Hepatocyte (in vitro differentiated cells): ENCODE results near the gene TMEM143. TPM values are rescaled to one million over a fixed set of nuclear protein-coding genes. Genes with fewer than 3 reads are reported as not detected.

Experiments
- DNase-seq: peaks from one replicate; pipeline ENCODE4 v3.0.0-alpha.2; 2016; ENCODE audit warnings: low spot score
- H2AFZ ChIP-seq: fragments of 200-600 bp; sonication (generic); 2 replicates; pipeline ENCODE4 v1.6.0; 2016; ENCODE audit warnings: antibody characterized with exemption, mild to moderate bottlenecking
- H3K27ac ChIP-seq: fragments of 200-600 bp; sonication (generic); 2 replicates; pipeline ENCODE4 v1.5.1; 2016; ENCODE audit warnings: mild to moderate bottlenecking
- H3K27me3 ChIP-seq: fragments of 200-600 bp; sonication (generic); 2 replicates; pipeline ENCODE4 v1.6.1; 2016
- H3K36me3 ChIP-seq: fragments of 200-600 bp; sonication (generic); replicated peaks from 2 replicates; pipeline ENCODE4 v1.5.1; 2016; ENCODE audit warnings: low read depth; ENCODE audit not compliant: insufficient read depth
- H3K4me1 ChIP-seq: fragments of 200-600 bp; sonication (generic); 2 replicates; pipeline ENCODE4 v1.5.1; 2016; ENCODE audit warnings: mild to moderate bottlenecking, moderate library complexity; ENCODE audit not compliant: insufficient read depth
- H3K4me2 ChIP-seq: fragments of 200-600 bp; sonication (generic); 2 replicates; pipeline ENCODE4 v1.6.0; 2016
- H3K4me3 ChIP-seq: fragments of 200-600 bp; sonication (generic); 2 replicates; pipeline ENCODE4 v1.5.1; 2016; ENCODE audit warnings: mild to moderate bottlenecking
- H3K79me2 ChIP-seq: fragments of 200-600 bp; sonication (generic); 2 replicates; pipeline ENCODE4 v1.6.0; 2017; ENCODE audit warnings: mild to moderate bottlenecking
- H3K9me2 ChIP-seq: fragments of 200-600 bp; sonication (generic); replicated peaks from 2 replicates; pipeline ENCODE4 v1.6.0; 2017; ENCODE audit warnings: mild to moderate bottlenecking; ENCODE audit not compliant: insufficient read depth
- H3K9me3 ChIP-seq: fragments of 200-600 bp; sonication (generic); 2 replicates; pipeline ENCODE4 v1.5.1; 2016; ENCODE audit warnings: low read depth, mild to moderate bottlenecking
- H4K20me1 ChIP-seq: fragments of 200-600 bp; sonication (generic); 2 replicates; pipeline ENCODE4 v1.6.0; 2016; ENCODE audit warnings: mild to moderate bottlenecking; ENCODE audit not compliant: insufficient read depth, poor library complexity, severe bottlenecking
- EZH2 ChIP-seq: fragments of 200-600 bp; sonication (generic); IDR thresholded peaks from 2 replicates; pipeline ENCODE4 v1.6.1; 2016; ENCODE audit warnings: antibody characterized with exemption, mild to moderate bottlenecking, borderline replicate concordance
- EZH2phosphoT487 ChIP-seq: fragments of 200-600 bp; sonication (generic); IDR thresholded peaks from one replicate; pipeline ENCODE4 v1.6.1; 2018; ENCODE audit warnings: antibody characterized with exemption, mild to moderate bottlenecking, low read depth, moderate library complexity; ENCODE audit not compliant: unreplicated experiment, severe bottlenecking
- WGBS: methylation state at CpG from one replicate; pipeline ENCODE4 v1.1.6; 2016; ENCODE audit warnings: low lambda C conversion rate; ENCODE audit errors: missing lambda C conversion rate; 5-methylcytosine and 5-hydroxymethylcytosine counted together
- polyA plus RNA-seq: library from polyadenylated mRNA; unstranded; fragments of >200 nt; fragmentation: Nextera tagmentation; extraction: Ambion mirVana; gene quantifications from 2 replicates; pipeline ENCODE4 v1.2.1, GENCODE V29; 2016
- total RNA-seq: library from RNA; depleted of rRNA; stranded (reverse); fragments of >200 nt; gene quantifications from 2 replicates; pipeline ENCODE4 v1.2.3, GENCODE V29; 2014
- TF ChIP-seq, protein P1 (sequence below): fragments of 200-600 bp; sonication (generic); IDR thresholded peaks from 2 replicates; pipeline ENCODE4 v1.5.1; 2016; ENCODE audit warnings: antibody characterized with exemption, mild to moderate bottlenecking; ENCODE audit not compliant: poor library complexity

Gene TMEM143
- total and polyA plus RNA-seq, 2 experiments from 2014 or later, result 5.9 to 11.2 TPM

DNA sequence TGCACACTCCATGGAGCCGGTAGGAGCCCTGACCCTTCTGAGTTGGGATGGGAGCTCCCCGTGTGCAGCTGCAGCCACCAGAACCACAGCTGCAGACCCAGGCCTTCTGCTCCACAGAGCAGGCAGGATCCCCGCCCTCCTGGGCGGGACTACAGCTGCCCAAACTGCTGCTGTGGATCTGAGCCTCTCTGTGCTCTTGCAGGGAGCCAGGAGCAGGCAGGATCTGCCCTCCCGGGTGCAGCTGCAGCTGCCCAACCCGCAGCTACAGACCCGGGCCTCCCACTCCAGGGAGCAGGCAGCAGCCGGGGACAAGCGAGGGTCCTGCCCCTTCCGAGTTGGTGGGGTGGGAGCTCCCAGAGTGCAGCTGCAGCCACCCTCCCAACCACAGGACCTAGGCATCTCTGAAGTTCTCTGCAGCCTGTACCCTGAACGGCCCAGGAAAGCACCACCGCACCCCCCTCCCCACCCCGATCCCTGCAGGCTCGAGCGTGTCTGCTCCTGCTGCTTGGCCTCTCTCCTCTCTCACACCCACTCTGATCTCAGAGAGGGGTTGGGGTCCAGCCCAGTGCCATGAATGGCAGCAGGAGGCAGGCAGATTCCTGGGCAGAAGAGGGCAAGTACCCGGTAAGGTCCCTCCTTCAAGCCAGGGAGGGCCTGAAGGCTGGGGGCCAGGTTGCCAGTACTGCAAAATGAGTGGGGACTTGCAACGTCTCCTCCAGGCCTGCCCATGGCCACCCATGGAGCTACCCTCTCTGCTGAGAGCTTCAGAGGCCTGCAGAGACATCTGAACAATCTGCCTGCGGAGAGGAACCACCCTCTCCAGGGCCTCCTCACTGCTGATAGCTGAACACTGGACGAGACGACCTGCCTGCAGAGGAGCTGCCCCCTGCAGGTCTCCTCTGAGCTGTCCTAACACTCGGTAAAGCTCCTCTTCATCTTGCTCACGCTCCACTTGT is 54.8 kb downstream of the TMEM143 start:
- no peaks in the 10 kb centered on the region for H3K9me2 ChIP-seq
- no peak overlapping the region for H3K27ac ChIP-seq
- WGBS, result 58% methylated on average over 22 of the region's 22 CpGs
- no peak overlapping the region for H3K4me2 ChIP-seq
- no peak overlapping the region for H2AFZ ChIP-seq
- H3K79me2 ChIP-seq, result no peaks in the 10 kb centered on the region
- H3K36me3 ChIP-seq, result no peaks in the 10 kb centered on the region
- H4K20me1 ChIP-seq, result no peaks in the 10 kb centered on the region
- no peaks in the 10 kb centered on the region for H3K9me3 ChIP-seq
- no peak overlapping the region for H3K4me3 ChIP-seq
- peak; percentile 66 for DNase-seq
- H3K4me1 ChIP-seq, result peaks cover 9% of the 10 kb centered on the region
- no peaks in the 10 kb centered on the region for H3K27me3 ChIP-seq
- no peak for TF ChIP-seq EZH2
- TF ChIP-seq, protein P1, sequence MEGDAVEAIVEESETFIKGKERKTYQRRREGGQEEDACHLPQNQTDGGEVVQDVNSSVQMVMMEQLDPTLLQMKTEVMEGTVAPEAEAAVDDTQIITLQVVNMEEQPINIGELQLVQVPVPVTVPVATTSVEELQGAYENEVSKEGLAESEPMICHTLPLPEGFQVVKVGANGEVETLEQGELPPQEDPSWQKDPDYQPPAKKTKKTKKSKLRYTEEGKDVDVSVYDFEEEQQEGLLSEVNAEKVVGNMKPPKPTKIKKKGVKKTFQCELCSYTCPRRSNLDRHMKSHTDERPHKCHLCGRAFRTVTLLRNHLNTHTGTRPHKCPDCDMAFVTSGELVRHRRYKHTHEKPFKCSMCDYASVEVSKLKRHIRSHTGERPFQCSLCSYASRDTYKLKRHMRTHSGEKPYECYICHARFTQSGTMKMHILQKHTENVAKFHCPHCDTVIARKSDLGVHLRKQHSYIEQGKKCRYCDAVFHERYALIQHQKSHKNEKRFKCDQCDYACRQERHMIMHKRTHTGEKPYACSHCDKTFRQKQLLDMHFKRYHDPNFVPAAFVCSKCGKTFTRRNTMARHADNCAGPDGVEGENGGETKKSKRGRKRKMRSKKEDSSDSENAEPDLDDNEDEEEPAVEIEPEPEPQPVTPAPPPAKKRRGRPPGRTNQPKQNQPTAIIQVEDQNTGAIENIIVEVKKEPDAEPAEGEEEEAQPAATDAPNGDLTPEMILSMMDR, result peak; percentile 38
- no peak for TF ChIP-seq EZH2phosphoT487

DNA sequence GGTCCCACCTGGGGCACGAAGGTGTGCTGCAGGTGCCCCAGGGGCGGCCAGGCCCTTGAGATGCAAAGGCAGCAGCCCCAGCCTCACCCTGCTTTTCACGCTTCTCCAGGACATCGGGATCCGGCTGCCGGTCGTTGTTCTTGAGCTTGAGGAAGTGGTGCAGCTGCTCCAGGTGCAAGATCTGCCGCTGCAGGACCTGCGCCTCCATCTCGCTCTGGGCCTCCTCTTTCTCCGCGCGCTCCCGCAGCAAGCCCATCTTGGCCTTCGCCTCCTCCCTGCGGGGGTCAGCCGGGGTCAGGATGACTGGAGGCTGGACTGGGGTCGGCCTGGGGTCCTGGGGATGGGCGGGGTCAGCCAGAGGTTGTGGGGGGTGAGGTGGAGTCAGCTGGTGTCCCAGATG is 59.9 kb downstream of the TMEM143 start:
- DNase-seq, result no peak
- H3K36me3 ChIP-seq, result no peaks in the 10 kb centered on the region
- TF ChIP-seq EZH2phosphoT487 (no peak), EZH2 (no peak)
- TF ChIP-seq, protein P1, result no peak

DNA sequence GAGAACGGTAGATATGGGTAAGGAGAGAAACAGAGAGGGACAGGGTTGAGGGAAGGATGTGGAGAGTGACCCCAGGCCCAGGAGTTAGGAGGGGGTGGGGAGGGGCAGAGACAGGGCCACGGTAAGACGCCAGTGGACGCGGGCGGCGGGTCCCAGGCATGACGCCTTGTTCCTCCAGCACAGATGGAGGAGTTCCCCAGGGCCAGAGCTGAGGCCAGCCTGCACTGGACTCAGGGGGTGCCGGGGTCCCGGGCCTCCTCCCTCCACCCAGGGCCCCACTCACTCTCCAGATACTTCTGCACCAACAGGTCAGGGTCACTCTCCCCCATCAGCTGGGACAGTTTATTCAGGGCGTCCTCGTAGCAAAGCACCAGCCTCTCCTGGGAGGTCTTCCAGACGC is 60.4 kb downstream of the TMEM143 start:
- WGBS, result 92% methylated on average over 13 of the region's 13 CpGs
- H3K4me1 ChIP-seq, result peaks cover under 1% of the 10 kb centered on the region

More for the DNA sequence above, 59.9 kb downstream of the TMEM143 start:
- Histone ChIP-seq H3K4me1 (peaks cover 5% of the 10 kb centered on the region), H3K27me3 (no peaks in the 10 kb centered on the region), H3K9me2 (no peaks in the 10 kb centered on the region), H3K4me2 (no peak overlapping the region), H3K27ac (no peak overlapping the region), H3K9me3 (no peaks in the 10 kb centered on the region), H4K20me1 (no peaks in the 10 kb centered on the region), H3K4me3 (no peak overlapping the region), H2AFZ (no peak overlapping the region), H3K79me2 (no peaks in the 10 kb centered on the region)
- 91% methylated on average over 19 of the region's 19 CpGs for WGBS

More for the DNA sequence above, 60.4 kb downstream of the TMEM143 start:
- H3K4me2 ChIP-seq, result no peak overlapping the region
- TF ChIP-seq EZH2 (no peak), EZH2phosphoT487 (no peak)
- TF ChIP-seq, protein P1, result no peak
- H3K79me2 ChIP-seq, result no peaks in the 10 kb centered on the region
- no peaks in the 10 kb centered on the region for H3K36me3 ChIP-seq
- no peak overlapping the region for H2AFZ ChIP-seq
- no peak overlapping the region for H3K4me3 ChIP-seq
- no peak overlapping the region for H3K27ac ChIP-seq
- no peaks in the 10 kb centered on the region for H3K27me3 ChIP-seq
- no peaks in the 10 kb centered on the region for H3K9me3 ChIP-seq
- no peaks in the 10 kb centered on the region for H3K9me2 ChIP-seq
- DNase-seq, result no peak
- no peaks in the 10 kb centered on the region for H4K20me1 ChIP-seq
